B cell (primary cell): Measurements from ENCODE around the gene MED17. TPM values are rescaled to one million over a fixed set of nuclear protein-coding genes. Genes with fewer than 3 reads are reported as not detected.
A peak's percentile ranks its signal among the peaks of the same experiment; 100 is the strongest.

Experiments
- ATAC-seq: fragments of 200-7000 bp; cut with Tn5 transposase; one replicate; pipeline ENCODE4 v1.10.0; 2021; ENCODE audit warnings: low read depth, mild to moderate bottlenecking, moderate number of reproducible peaks, moderate library complexity
- CTCF ChIA-PET: fragments of 350-600 bp; sonication (Branson Sonifier 250); formaldehyde crosslinking; loops from one replicate; lab custom pipeline; 2021; ENCODE audit warnings: antibody characterized with exemption, inconsistent platforms; lab: Charles Lee
- POLR2A ChIA-PET: fragments of 350-600 bp; sonication (Branson Sonifier 250); formaldehyde crosslinking; loops from one replicate; lab custom pipeline; 2021; ENCODE audit warnings: antibody characterized with exemption; lab: Charles Lee
- DNase-seq: peaks from one replicate; pipeline ENCODE4 v3.0.0; 2013
- H2AFZ ChIP-seq: 2 replicates; pipeline ENCODE4 v1.6.1; 2012; ENCODE audit warnings: mild to moderate bottlenecking, low read depth, low read length; ENCODE audit not compliant: insufficient read depth, poor library complexity, severe bottlenecking
- H3K27ac ChIP-seq, 2 donors: 1 replicate in 1 of 2; 2 replicates in 1 of 2; pipeline ENCODE4 v1.5.1; 2012 to 2013; ENCODE audit warnings: low read length in 2 of 2, mild to moderate bottlenecking in 2 of 2, moderate library complexity in 1 of 2
- H3K27me3 ChIP-seq, 4 experiments: fragments of 200-600 bp in 1 of 4; sonication (generic) in 1 of 4; replicated peaks in 1 of 4; 1 replicate in 2 of 4; 2 replicates in 2 of 4; pipeline versions ENCODE4 v1.6.1 to v1.7.0; 2013 to 2016; ENCODE audit warnings: low read length in 3 of 4, mild to moderate bottlenecking in 2 of 4, mixed read lengths in 1 of 4, moderate library complexity in 1 of 4; ENCODE audit not compliant: insufficient read depth in 4 of 4, control insufficient read depth in 3 of 4; ENCODE audit errors: control extremely low read depth in 1 of 4
- H3K36me3 ChIP-seq, 2 experiments: replicated peaks in 1 of 2; 1 replicate in 1 of 2; 2 replicates in 1 of 2; pipeline versions ENCODE4 v1.6.1 to v1.7.1; 2013; ENCODE audit warnings: low read length in 1 of 2; ENCODE audit not compliant: insufficient read depth in 2 of 2, control insufficient read depth in 1 of 2; ENCODE audit errors: control extremely low read depth in 1 of 2, extremely low read depth in 1 of 2
- H3K4me1 ChIP-seq, 2 donors: fragments of 200-600 bp in 1 of 2; sonication (generic) in 1 of 2; 1 replicate in 1 of 2; 2 replicates in 1 of 2; pipeline versions ENCODE4 v1.5.1 to v1.6.1; 2013 to 2017; ENCODE audit warnings: low read length in 2 of 2; ENCODE audit not compliant: control insufficient read depth in 2 of 2, insufficient read depth in 2 of 2
- H3K4me2 ChIP-seq: replicated peaks from 2 replicates; pipeline ENCODE3; 2012; ENCODE audit warnings: mild to moderate bottlenecking, low read depth, low read length; ENCODE audit not compliant: poor library complexity, severe bottlenecking
- H3K4me3 ChIP-seq, 5 experiments: fragments of 200-600 bp in 1 of 5; sonication (generic) in 1 of 5; 1 replicate in 3 of 5; 2 replicates in 2 of 5; pipeline versions ENCODE4 v1.5.1 to v1.7.0; 2011 to 2016; ENCODE audit warnings: low read length in 4 of 5, mild to moderate bottlenecking in 4 of 5, low read depth in 2 of 5, control low read depth in 1 of 5, moderate library complexity in 1 of 5; ENCODE audit not compliant: insufficient read depth in 1 of 5; ENCODE audit errors: control extremely low read depth in 1 of 5, extremely low read depth in 1 of 5
- H3K79me2 ChIP-seq: fragments of 200-600 bp; sonication (generic); one replicate; pipeline ENCODE4 v1.6.0; 2016; ENCODE audit warnings: low read length; ENCODE audit not compliant: control insufficient read depth, insufficient read depth
- H3K9ac ChIP-seq: fragments of 200-600 bp; sonication (generic); 2 replicates; pipeline ENCODE4 v1.6.1; 2017; ENCODE audit warnings: mild to moderate bottlenecking, low read length, moderate library complexity
- H3K9me3 ChIP-seq, 3 donors: one replicate each; pipeline versions ENCODE4 v1.6.1 to v1.7.1; 2013; ENCODE audit warnings: low read length in 2 of 3; ENCODE audit not compliant: control insufficient read depth in 2 of 3, insufficient read depth in 1 of 3; ENCODE audit errors: control extremely low read depth in 1 of 3
- H4K20me1 ChIP-seq: 2 replicates; pipeline ENCODE4 v1.6.0; 2012; ENCODE audit warnings: mild to moderate bottlenecking, low read length; ENCODE audit not compliant: insufficient read depth, control insufficient read depth, poor library complexity, severe bottlenecking
- H3K27ac Mint-ChIP-seq: one replicate; pipeline ENCODE4 v1.8.0; 2021; ENCODE audit warnings: mixed read lengths
- H3K27me3 Mint-ChIP-seq: one replicate; pipeline ENCODE4 v1.8.0; 2021; ENCODE audit warnings: mixed read lengths
- H3K4me1 Mint-ChIP-seq: one replicate; pipeline ENCODE4 v1.8.0; 2021; ENCODE audit warnings: mixed read lengths
- H3K4me3 Mint-ChIP-seq: one replicate; pipeline ENCODE4 v1.8.0; 2021; ENCODE audit warnings: mixed read lengths
- H3K9me3 Mint-ChIP-seq: one replicate; pipeline ENCODE4 v1.8.0; 2022; ENCODE audit warnings: mixed read lengths; ENCODE audit not compliant: insufficient read depth
- CTCF ChIP-seq: fragments of 200-600 bp; IDR thresholded peaks from one replicate; pipeline ENCODE4 v1.8.0; 2022; ENCODE audit warnings: antibody characterized with exemption, mild to moderate bottlenecking
- EZH2 ChIP-seq: IDR thresholded peaks from 2 replicates; pipeline ENCODE4 v1.6.1; 2012; ENCODE audit warnings: borderline replicate concordance, low read depth, mild to moderate bottlenecking, moderate library complexity, low read length; ENCODE audit not compliant: insufficient read depth, poor library complexity, severe bottlenecking
- WGBS: methylation state at CpG from one replicate; pipeline ENCODE4 v1.1.5; 2013; ENCODE audit warnings: missing lambda C conversion rate; ENCODE audit not compliant: insufficient coverage; 5-methylcytosine and 5-hydroxymethylcytosine counted together
- intact Hi-C: fragments of 100-400 bp; cut with micrococcal nuclease; formaldehyde crosslinking; loops from one replicate; pipeline ENCODE4 v1.10.0; 2022
- polyA plus RNA-seq: library from polyadenylated mRNA; depleted of rRNA; stranded (reverse); fragments of >200 nt; gene quantifications from 2 replicates; pipeline ENCODE4 v1.2.3, GENCODE V29; 2012
- total RNA-seq, 2 donors: library from RNA; stranded (reverse); fragments of 120-200 nt in 1 of 2; gene quantifications; 1 replicate in 1 of 2; 2 replicates in 1 of 2; pipeline versions ENCODE4 v1.2.3 to v1.2.4, GENCODE V29; 2013 to 2022

Gene MED17
- total and polyA plus RNA-seq, 2 donors (not counting 1 experiment from before 2014, with no cell fraction given): 26.1 to 78.1 TPM

- DNase-seq (no peak), ATAC-seq (no peak)
- H3K27me3 Mint-ChIP-seq: no peaks in the 10 kb centered on the region
These were observed 49.5 kb upstream of the MED17 start for GRCh38 chr11:93734427-93735222.

More at GRCh38 chr11:93734427-93735222, 49.5 kb upstream of the MED17 start:
- peaks cover 19% of the 10 kb centered on the region for H4K20me1 ChIP-seq
- H3K79me2 ChIP-seq: peaks cover 53% of the 10 kb centered on the region
- peaks cover 20 to 28% of the 10 kb centered on the region in 2 donors for H3K4me1 ChIP-seq
- no peak overlapping the region for H3K9ac ChIP-seq
- no peaks in the 10 kb centered on the region for H3K9me3 ChIP-seq
- H3K36me3 ChIP-seq: peaks cover 3 to 97% of the 10 kb centered on the region in 2 experiments
- no peak for TF ChIP-seq CTCF
- no peak for TF ChIP-seq EZH2
- intact Hi-C loops: no loop called here
- Mint-ChIP-seq H3K27ac (peak overlapping the region; percentile 41), H3K4me3 (no peak overlapping the region), H3K9me3 (no peaks in the 10 kb centered on the region), H3K4me1 (peaks cover 44% of the 10 kb centered on the region)
- ChIA-PET POLR2A (no interaction called here), CTCF (no interaction called here)
- peak overlapping the region in 1 of 2 donors; percentile 3 for H3K27ac ChIP-seq
- H2AFZ ChIP-seq: no peak overlapping the region
- 60% methylated on average over 1 of the region's 1 CpG for WGBS
- no peaks in the 10 kb centered on the region for H3K27me3 ChIP-seq
- no peak overlapping the region for H3K4me3 ChIP-seq
- H3K4me2 ChIP-seq: no peak overlapping the region
